Ovary (tissue), 9 donors: Measurements from ENCODE around the gene IRF2BP2. TPM values are rescaled to one million over a fixed set of nuclear protein-coding genes. Genes with fewer than 3 reads are reported as not detected.
"Not testable (repeated sequence)": the region's sequence is repeated elsewhere in the genome, so short reads cannot be mapped to it uniquely, and the experiment has no call there.

Experiments
- DNase-seq, 5 donors: peaks; one replicate each; pipeline ENCODE4 v3.0.0-alpha.2; 2019 to 2020
- H3K27ac ChIP-seq, 2 donors: fragments of 200-600 bp; one replicate each; pipeline versions ENCODE4 v1.5.1 to v1.8.0; 2019 to 2022
- H3K27me3 ChIP-seq: fragments of 200-600 bp; one replicate; pipeline ENCODE4 v1.8.0; 2022
- H3K36me3 ChIP-seq: fragments of 200-600 bp; sonication (generic); one replicate; pipeline ENCODE4 v1.5.1; 2019
- H3K4me1 ChIP-seq: one replicate; pipeline ENCODE4 v1.8.1; 2013; ENCODE audit warnings: mild to moderate bottlenecking, moderate library complexity; ENCODE audit not compliant: insufficient read depth
- H3K4me3 ChIP-seq: fragments of 200-600 bp; sonication (generic); one replicate; pipeline ENCODE4 v1.5.1; 2017
- H3K9me3 ChIP-seq, 2 donors: fragments of 200-600 bp in 1 of 2; sonication (generic) in 1 of 2; one replicate each; pipeline versions ENCODE4 v1.5.1 to v1.8.1; 2013 to 2019; ENCODE audit warnings: mild to moderate bottlenecking in 1 of 2, moderate library complexity in 1 of 2
- EP300 ChIP-seq: sonication (generic); formaldehyde crosslinking; IDR thresholded peaks from one replicate; pipeline ENCODE4 v1.6.1; 2017; ENCODE audit warnings: antibody characterized with exemption
- POLR2A ChIP-seq: fragments of 450-650 bp; IDR thresholded peaks from one replicate; pipeline ENCODE4 v1.6.1; 2017; ENCODE audit warnings: antibody characterized with exemption, mild to moderate bottlenecking, moderate library complexity
- WGBS, 3 donors: extraction: QIAGEN DNeasy Blood & Tissue Kit in 1 of 3; methylation state at CpG; one replicate each; pipeline versions ENCODE4 v1.1.5 to v1.1.7; 2013 to 2017; 5-methylcytosine and 5-hydroxymethylcytosine counted together
- intact Hi-C, 4 donors: fragments of 100-400 bp; cut with DNase I; formaldehyde crosslinking; loops; one replicate each; pipeline versions ENCODE4 v1.11.0 to v1.15.1; 2022 to 2023
- polyA plus RNA-seq, 2 donors: library from polyadenylated mRNA; stranded (reverse); fragments of 200-250 nt in 1 of 2; fragments of 350-450 nt in 1 of 2; fragmentation: Illumina TruSeq in 1 of 2; extraction: RNeasy Lipid Tissue Mini Kit (QIAGEN cat#74804) in 1 of 2; gene quantifications; one replicate each; pipeline ENCODE4 v1.2.3, GENCODE V29; 2013 to 2014
- total RNA-seq, 7 donors: library from RNA; depleted of rRNA in 2 of 7; stranded (reverse); fragments of >200 nt in 2 of 7; fragmentation: NEBNext Ultra II Directional in 3 of 7; extraction: Animal tissue kit (Norgen Biotek cat#: 25700) in 3 of 7; gene quantifications; one replicate each; pipeline versions ENCODE4 v1.1.0 to v1.2.4, GENCODE V29; 2016 to 2023
- TF ChIP-seq, protein P1 (sequence below), 3 donors: fragments of 450-650 bp in 2 of 3; fragments of 200-600 bp in 1 of 3; IDR thresholded peaks; one replicate each; pipeline versions ENCODE4 v1.5.1 to v1.8.0; 2016 to 2022; ENCODE audit warnings: antibody characterized with exemption in 3 of 3, mild to moderate bottlenecking in 1 of 3
- donor health status: DM: no; HTN: no; CAD: no; lungs with moderate emphysema.
- donor health status: DM: no; HTN: no; CAD: no.
- donor health status: Bipolar disorder and iron deficiency.
- donor health status: DM: yes; HTN: yes; CAD: no.
- donor health status: DM: no; HTN: no; CAD: no.
- donor health status: DM: yes; HTN: yes; CAD: no.

The IRF2BP2 gene
- total and polyA plus RNA-seq, 9 donors: 66.9 to 180 (median 110) TPM

DNA sequence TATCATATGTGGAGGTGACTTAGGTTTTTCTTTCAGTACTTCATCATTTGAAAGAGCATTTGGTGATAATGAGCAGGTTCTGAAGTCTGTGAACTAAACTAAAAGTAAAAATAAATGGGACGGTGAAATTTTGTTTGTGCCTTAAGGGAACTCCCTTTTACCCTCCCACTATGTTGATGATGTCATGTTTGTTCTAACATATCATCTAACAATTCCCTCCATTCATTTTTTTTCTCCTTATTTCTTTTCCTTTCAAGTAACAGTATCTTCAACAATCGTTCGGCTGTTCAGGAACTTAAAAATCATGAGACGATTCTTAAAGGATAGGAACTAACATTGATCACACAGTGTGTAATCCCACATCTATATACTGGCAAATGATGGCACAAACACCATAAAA is 30.0 kb upstream of the IRF2BP2 start:
- H3K36me3 ChIP-seq: no peaks in the 10 kb centered on the region
- no peak for TF ChIP-seq EP300
- TF ChIP-seq, protein P1, sequence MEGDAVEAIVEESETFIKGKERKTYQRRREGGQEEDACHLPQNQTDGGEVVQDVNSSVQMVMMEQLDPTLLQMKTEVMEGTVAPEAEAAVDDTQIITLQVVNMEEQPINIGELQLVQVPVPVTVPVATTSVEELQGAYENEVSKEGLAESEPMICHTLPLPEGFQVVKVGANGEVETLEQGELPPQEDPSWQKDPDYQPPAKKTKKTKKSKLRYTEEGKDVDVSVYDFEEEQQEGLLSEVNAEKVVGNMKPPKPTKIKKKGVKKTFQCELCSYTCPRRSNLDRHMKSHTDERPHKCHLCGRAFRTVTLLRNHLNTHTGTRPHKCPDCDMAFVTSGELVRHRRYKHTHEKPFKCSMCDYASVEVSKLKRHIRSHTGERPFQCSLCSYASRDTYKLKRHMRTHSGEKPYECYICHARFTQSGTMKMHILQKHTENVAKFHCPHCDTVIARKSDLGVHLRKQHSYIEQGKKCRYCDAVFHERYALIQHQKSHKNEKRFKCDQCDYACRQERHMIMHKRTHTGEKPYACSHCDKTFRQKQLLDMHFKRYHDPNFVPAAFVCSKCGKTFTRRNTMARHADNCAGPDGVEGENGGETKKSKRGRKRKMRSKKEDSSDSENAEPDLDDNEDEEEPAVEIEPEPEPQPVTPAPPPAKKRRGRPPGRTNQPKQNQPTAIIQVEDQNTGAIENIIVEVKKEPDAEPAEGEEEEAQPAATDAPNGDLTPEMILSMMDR (IDR thresholded peaks at IDR 0.05): no peak
- TF ChIP-seq POLR2A: no peak
- intact Hi-C loops: no loop called here
- H3K27me3 ChIP-seq: no peaks in the 10 kb centered on the region
- no peaks in the 10 kb centered on the region for H3K9me3 ChIP-seq
- 70 to 77% (median 74%) methylated on average over 4 of the region's 4 CpGs for WGBS, 3 donors
- H3K27ac ChIP-seq: no peak overlapping the region
- DNase-seq: no peak
- H3K4me3 ChIP-seq: no peak overlapping the region
- H3K4me1 ChIP-seq: no peaks in the 10 kb centered on the region

DNA sequence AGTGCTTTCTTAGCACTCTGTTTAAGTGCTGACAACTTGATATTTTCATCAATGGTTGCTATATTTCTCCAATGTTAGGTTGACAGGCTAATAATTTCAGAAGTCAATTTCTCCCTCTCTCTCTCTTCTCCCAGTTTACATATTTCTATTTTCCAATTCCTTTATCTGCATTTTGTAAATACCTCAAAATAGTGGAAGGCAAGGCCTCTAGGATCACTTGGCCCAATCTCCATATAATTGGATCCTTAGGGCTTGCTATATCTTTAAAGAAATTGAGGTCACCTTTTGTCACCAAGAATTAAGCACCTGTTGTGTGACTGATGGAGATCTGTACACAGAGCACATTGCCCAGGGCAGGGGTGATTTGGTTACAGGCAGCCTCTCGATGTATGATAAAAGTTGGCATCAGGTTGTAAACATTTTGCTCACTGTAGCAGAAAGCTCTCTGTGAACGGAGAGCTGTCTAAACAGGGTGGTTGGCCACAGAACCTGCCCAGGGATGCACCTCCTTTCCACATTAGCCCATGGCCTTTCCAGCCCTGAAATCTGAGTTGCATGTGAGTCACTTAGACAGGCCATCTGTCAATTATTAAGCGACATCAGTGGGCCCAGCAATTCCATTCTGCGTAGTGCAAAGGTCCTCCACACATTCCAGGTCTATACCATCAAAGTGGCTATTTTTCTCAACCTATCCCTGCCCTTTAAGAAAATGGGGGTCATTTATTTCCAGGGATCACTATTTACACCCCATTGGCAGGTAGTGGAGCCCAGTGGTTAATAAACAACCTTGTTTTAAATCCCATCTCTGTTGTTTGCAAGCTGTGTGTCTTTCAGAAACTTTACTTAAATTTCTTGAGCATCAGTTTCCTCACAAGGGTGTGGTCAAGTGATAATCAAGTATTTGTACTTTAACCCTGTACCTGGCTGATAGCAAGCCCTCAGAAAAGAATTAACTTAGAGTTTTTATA is 29.1 kb upstream of the IRF2BP2 start:
- intact Hi-C loops: no loop called here
- H3K4me1 ChIP-seq: no peaks in the 10 kb centered on the region
- no peak for DNase-seq
- TF ChIP-seq, protein P1 (IDR thresholded peaks at IDR 0.05): no peak
- TF ChIP-seq EP300 (no peak), POLR2A (no peak)
- H3K4me3 ChIP-seq: no peak overlapping the region
- H3K27me3 ChIP-seq: no peaks in the 10 kb centered on the region
- no peak overlapping the region for H3K27ac ChIP-seq
- H3K36me3 ChIP-seq: no peaks in the 10 kb centered on the region
- H3K9me3 ChIP-seq: no peaks in the 10 kb centered on the region
- WGBS, 3 donors: 81 to 86% (median 82%) methylated on average over 4 of the region's 4 CpGs

DNA sequence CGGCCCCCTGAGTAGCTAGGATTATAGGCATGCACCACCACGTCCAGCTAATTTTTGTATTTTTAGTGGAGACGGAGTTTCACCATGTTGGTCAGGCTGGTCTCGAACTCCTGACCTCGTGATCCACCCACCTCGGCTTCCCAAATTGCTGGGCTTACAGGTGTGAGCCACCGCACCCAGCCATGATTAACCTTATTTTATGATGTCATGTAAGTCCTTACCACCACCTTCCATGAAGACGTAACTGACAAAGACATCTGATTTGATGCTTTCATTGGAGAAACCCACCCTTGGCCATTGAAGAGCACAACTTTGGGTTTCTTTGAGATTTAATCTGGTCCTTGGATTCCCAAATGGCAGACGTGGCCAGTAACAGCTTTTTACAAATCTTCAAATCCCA is 24.9 kb upstream of the IRF2BP2 start:
- H3K4me1 ChIP-seq, H3K27ac ChIP-seq, H3K36me3 ChIP-seq, H3K27me3 ChIP-seq, H3K4me3 ChIP-seq, DNase-seq, H3K9me3 ChIP-seq, intact Hi-C loops: not testable (repeated sequence)
- 88 to 95% (median 93%) methylated on average over 9 of the region's 9 CpGs for WGBS, 3 donors

DNA sequence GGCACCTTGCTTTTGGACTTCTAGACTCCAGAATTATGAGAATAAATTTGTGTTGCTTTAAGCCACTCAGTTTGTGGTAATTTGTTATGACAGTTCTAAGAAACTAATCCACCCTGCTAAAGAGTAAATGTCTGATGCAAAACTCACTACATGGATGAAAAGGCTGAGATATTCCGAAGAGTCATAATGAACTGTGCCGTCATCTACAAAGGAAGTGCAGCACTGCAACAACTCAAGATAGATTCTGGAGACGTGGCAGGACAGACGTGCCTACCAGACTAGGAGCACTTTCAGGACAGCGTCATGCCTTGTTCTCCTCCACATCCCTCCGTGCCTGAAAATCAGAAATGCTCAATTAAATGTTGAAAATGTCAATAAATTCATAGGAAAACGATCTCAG is 24.4 kb upstream of the IRF2BP2 start:
- no peak for DNase-seq
- Histone ChIP-seq H3K9me3 (no peaks in the 10 kb centered on the region), H3K4me1 (no peaks in the 10 kb centered on the region), H3K27me3 (no peaks in the 10 kb centered on the region), H3K36me3 (no peaks in the 10 kb centered on the region), H3K4me3 (no peak overlapping the region), H3K27ac (no peak overlapping the region)
- intact Hi-C loops: no loop called here
- WGBS, 3 donors: 84 to 95% (median 94%) methylated on average over 7 of the region's 7 CpGs
- no peak for TF ChIP-seq EP300
- TF ChIP-seq, protein P1 (IDR thresholded peaks at IDR 0.05): no peak
- no peak for TF ChIP-seq POLR2A

DNA sequence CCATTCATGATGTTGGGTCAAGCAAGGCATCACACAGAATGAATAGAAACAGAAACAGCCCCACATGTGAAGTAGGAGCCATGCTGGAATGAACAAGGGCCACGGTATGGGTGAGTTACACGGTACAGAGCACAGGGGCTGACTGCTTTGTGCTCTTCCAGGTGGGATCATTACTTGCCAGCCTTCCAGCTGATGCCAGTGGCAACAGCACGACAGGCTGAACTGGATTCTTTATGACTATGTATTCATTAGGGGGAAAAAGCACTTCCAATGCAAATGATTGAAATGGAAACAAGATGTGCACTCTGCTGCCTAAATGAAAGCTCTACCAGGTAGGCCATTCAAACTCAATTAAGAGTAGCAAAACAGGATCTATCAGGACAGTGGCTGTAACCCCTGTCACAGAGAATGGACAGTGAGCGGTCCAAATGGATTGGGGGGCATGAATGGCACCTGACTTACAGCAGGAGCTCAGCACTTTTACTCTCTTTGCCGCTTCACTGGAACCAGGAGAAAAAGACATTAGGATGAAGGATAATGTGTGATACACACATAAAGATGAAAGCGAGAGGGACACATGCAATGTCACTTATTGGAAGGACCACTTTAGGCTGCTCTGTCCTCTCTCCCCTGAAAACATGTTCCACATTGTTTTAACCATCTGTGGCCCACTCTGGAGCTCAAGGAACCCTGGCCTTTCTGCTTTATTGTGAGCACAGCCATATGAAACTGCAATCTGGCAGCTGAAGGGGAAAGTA is 23.4 kb upstream of the IRF2BP2 start:
- no peak for DNase-seq
- Histone ChIP-seq H3K27me3 (no peaks in the 10 kb centered on the region), H3K4me3 (no peak overlapping the region), H3K36me3 (no peaks in the 10 kb centered on the region), H3K4me1 (no peaks in the 10 kb centered on the region), H3K27ac (no peak overlapping the region), H3K9me3 (no peaks in the 10 kb centered on the region)
- intact Hi-C loops: no loop called here
- WGBS, 3 donors: 92 to 95% (median 94%) methylated on average over 6 of the region's 6 CpGs
- TF ChIP-seq EP300: no peak
- TF ChIP-seq POLR2A: no peak
- TF ChIP-seq, protein P1 (IDR thresholded peaks at IDR 0.05): no peak
